Muscle of arm (tissue), 14 donors: Measurements from ENCODE around the gene OR2B3. TPM values are rescaled to one million over a fixed set of nuclear protein-coding genes. Genes with fewer than 3 reads are reported as not detected.
"Not testable (repeated sequence)": the region's sequence is repeated elsewhere in the genome, so short reads cannot be mapped to it uniquely, and the experiment has no call there.

Experiments used
- DNase-seq: peaks from one replicate; pipeline ENCODE4 v3.0.0-alpha.2; 2013
- long read RNA-seq, 11 donors: transcript quantifications; one replicate each; lab custom pipeline, GENCODE V29; 2026
- polyA plus RNA-seq, 12 donors: library from polyadenylated mRNA; unstranded; fragments of 120-200 nt; gene quantifications; one replicate each; pipeline ENCODE4 v1.2.1, GENCODE V29; 2013; ENCODE audit not compliant: insufficient read length in 12 of 12

OR2B3 gene
- polyA plus RNA-seq: not detected
- long read RNA-seq, donor 1: 0 reads
- long read RNA-seq, donor 2: 0 reads
- long read RNA-seq, donor 3: 0 reads
- long read RNA-seq, donor 4: 0 reads
- long read RNA-seq, donor 5: 0 reads
- long read RNA-seq, donor 6: 0 reads
- long read RNA-seq, donor 7: 0 reads
- long read RNA-seq, donor 8: 0 reads
- long read RNA-seq, donor 9: 0 reads
- long read RNA-seq, donor 10: 0 reads
- long read RNA-seq, donor 11: 0 reads

DNA sequence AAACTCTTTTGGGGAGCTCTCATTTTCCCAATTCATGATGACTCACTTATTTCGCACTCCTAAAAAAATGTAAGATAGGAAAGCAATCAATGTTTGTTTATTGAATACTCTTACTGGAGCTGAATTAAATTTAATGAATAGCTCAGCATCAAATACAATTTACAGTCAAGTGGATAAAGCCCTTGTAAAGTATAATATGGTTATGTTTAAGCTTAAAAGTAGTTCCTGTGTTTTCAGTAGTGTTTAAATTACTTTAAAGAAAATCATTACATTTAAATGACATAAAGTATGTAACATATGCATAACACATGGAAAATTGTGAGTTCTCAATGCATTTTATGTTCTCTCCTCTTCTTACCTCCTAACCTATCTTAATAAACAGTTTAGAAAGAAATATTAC lies at the start of gene OR2B3:
Gene OR2B3 (minus strand): TSS at position 101 of the 400 bp plus-strand sequence. CDS start 65 bp downstream, at position 36.
- DNase-seq: no peak

DNA sequence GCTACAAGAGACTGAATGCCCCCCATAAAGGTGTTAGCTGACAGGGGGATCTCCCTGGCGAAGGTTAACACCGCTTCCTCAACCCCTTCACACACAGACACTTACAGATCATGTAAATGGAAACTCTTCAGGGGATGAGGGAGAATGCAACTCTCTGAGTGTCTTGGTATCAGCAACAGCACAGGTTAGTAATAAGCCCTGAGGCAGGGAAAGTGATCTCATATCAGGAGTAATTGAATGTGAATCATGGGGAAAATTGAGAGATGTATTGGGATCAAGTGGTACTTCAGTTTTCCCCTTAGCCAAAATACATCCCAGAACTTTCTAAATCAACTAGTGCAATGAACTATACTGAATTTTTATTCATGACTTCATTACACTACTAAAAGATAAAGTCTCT lies 44.6 kb upstream of the OR2B3 start:
- no peak for DNase-seq

- no peak for DNase-seq
Measured at GRCh38 chr6:29130644-29131043, 43.5 kb upstream of the OR2B3 start.

GRCh38 chr6:29129326-29130012 lies 42.4 kb upstream of the OR2B3 start:
- DNase-seq: no peak

DNA sequence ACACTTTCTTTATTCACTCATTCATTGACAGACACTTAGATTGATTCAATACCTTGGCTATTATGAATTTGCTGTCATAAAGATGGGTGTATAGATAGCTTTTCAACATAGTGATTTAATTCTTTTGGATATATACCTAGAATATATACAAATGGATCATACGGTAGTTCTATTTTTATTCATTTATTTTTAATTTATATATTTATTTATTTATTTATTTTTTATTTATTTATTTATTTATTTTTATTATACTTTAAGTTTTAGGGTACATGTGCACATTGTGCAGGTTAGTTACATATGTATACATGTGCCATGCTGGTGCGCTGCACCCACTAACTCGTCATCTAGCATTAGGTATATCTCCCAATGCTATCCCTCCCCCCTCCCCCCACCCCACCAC lies 27.9 kb upstream of the OR2B3 start:
- DNase-seq: not testable (repeated sequence)

- DNase-seq: no peak
Measured at GRCh38 chr6:29112135-29112534, 25.0 kb upstream of the OR2B3 start.

- no peak for DNase-seq
Measured at GRCh38 chr6:29107758-29108157, 20.6 kb upstream of the OR2B3 start, which contains the start of gene OR2J3. TSS of gene OR2J3 (plus strand) at chr6:29108058. CDS start at chr6:29111891, 3,833 bp downstream.

DNA sequence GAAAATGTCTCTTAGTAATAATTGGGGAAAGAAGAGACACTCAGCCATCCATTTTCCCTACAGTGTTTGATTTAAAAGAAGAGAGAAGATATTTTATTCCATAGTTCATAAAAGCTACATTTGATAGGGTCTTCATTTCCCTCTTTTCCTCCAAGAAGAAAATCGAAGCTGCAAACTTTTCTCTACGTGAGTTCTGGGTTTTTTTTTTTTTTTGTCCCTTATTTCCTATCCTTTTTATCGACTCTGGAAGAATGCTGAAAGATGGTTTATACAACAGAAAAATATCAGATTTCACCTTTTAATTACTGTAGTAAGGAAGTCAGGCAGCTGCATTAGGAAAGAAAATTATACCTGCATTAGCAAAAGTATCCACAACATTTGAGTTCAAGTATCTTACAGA lies 12.1 kb upstream of the OR2B3 start, which contains the start of gene OR2J1:
Gene OR2J1 (plus strand): TSS at position 301 of the 400 bp plus-strand sequence. CDS start 1,453 bp downstream, outside the sequence.
- DNase-seq: no peak

DNA sequence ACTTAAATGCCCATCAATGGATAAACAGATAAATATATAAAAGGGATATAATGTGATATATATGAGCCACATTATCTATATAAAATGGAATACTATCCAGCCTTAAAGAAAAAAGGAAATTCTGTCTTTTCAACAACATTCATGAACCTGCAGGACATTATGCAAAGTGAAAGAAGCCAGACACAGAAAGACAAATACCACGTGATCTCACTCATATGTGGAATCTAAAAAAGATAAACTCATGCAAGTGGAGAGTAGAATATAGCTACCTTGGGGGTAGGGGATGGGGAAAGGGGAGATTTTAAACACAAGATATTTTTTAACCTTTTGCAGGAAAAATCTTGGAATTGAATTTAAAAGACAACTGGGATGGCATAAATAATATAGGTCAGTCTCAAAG lies 10.7 kb upstream of the OR2B3 start:
- DNase-seq: no peak

- DNase-seq: no peak
Measured at GRCh38 chr6:29092957-29093356, 5.8 kb upstream of the OR2B3 start.

- DNase-seq: no peak
Measured at GRCh38 chr6:29082457-29082856, 4.7 kb downstream of the OR2B3 start.

DNA sequence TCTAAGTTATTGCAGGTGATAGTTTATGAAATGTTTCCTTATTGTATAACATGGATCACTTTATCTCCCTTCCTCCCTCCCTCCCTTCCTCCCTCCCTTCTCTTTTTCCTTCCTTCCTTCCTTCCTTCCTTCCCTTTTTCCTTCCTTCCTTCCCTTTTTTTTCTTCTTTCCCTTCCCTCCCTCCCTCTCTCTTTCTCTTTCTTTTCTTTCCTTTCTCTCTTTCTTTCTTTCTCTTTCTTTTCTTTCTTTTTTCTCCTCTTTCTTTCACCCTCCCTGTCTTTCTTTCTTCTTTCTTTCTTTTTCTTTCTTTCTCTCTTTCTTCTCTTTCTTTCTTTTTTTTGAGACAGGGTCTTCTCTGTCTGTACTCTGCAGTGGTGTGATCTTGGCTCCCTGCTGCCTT lies 5.8 kb downstream of the OR2B3 start:
- no peak for DNase-seq

DNA sequence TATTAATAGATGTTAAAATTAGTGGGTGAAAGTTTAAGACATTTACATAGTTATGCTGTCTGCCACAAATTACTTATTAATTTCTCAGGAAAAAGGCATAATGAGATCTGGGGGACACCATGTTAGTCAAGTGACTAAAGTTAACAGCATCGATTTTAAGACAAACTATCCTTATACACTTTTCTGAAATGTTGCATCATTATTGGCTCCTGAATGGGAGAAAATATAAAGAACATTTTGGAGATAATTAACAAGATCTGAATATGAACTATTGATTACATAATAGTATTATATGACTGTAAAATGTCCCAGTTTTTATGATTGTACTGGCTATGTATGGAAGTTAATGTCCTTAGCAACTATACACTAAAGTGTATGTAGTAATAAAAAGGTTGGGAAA lies 7.9 kb downstream of the OR2B3 start:
- no peak for DNase-seq

GRCh38 chr6:29071831-29072723 lies 15.0 kb downstream of the OR2B3 start:
- no peak for DNase-seq

DNA sequence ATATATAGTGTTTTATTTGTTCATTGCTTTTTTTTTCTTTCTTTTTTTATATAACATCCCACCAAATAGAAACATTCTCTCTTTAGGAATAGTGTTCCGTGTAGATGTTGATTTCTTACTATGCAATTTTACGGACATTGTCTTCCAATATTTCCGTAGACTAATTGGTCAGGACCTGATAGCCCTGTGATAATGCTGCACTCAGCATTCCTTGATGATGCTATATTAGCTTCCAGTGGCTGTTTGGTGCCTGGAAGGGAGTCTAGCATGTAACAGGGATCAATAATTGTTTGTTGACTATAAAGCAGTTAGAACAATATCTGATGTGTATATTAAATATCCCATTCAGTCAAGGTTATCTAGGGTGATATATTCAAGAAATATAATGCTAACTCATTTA lies 35.4 kb downstream of the OR2B3 start:
- DNase-seq: no peak

GRCh38 chr6:29045075-29045474 lies 42.0 kb downstream of the OR2B3 start, which contains the start of gene OR2W1:
TSS of gene OR2W1 (minus strand) at chr6:29045175. CDS start at chr6:29045175, 0 bp downstream.
- DNase-seq: no peak

Other genes with a start within 250 kb of the OR2B3 start
- gene TRIM27, start 163.3 kb downstream of the OR2B3 start, polyA plus RNA-seq: 10 to 100 TPM in 11 of 12 donors, not detected in 1; 36.6 to 56.1 (median 46.9) TPM
- gene ZNF311, start 82.0 kb downstream of the OR2B3 start, polyA plus RNA-seq: 1 to 10 TPM in 10 of 12 donors, not detected in 2; 1.6 to 3.1 (median 2.5) TPM
- not detected for gene OR2W1, start 42.1 kb downstream of the OR2B3 start, polyA plus RNA-seq
- not detected for gene OR2J1, start 12.2 kb upstream of the OR2B3 start, polyA plus RNA-seq
- gene OR2J3, start 20.7 kb upstream of the OR2B3 start, polyA plus RNA-seq: not detected
- not detected for gene OR2J2, start 83.6 kb upstream of the OR2B3 start, polyA plus RNA-seq
- under 1 TPM in 10 of 12 donors, not detected in 2; 0.01 to 0.11 (median 0.05) TPM for gene OR14J1, start 214.4 kb upstream of the OR2B3 start, polyA plus RNA-seq